Caco-2 (cell line): Measurements from ENCODE around the gene ZFYVE9. TPM values are rescaled to one million over a fixed set of nuclear protein-coding genes. Genes with fewer than 3 reads are reported as not detected.

Experiments used
- BruUV-seq: library from RNA; stranded (reverse); fragments of 400-500 nt; replicated peaks from 2 replicates; lab custom pipeline; 2021; lab: Mats Ljungman, UMichigan
- CTCF ChIA-PET: fragments of 300-600 bp; sonication (Branson Sonifier 250); formaldehyde crosslinking; loops from one replicate; lab custom pipeline; 2022; ENCODE audit warnings: antibody characterized with exemption; lab: Charles Lee
- POLR2A ChIA-PET: fragments of 300-600 bp; sonication (Branson Sonifier 250); formaldehyde crosslinking; loops from one replicate; lab custom pipeline; 2022; ENCODE audit warnings: antibody characterized with exemption; lab: Charles Lee
- DNase-seq, 2 experiments: peaks; one replicate each; pipeline versions ENCODE4 v3.0.0 to v3.0.0-alpha.2; 2020 to 2022
- H3K27me3 ChIP-seq: replicated peaks from 2 replicates; pipeline ENCODE4 v1.6.0; 2011; ENCODE audit warnings: low read length; ENCODE audit not compliant: control insufficient read depth, insufficient read depth
- H3K36me3 ChIP-seq: 2 replicates; pipeline ENCODE4 v1.5.1; 2011; ENCODE audit warnings: low read length; ENCODE audit not compliant: control insufficient read depth, insufficient read depth
- H3K4me1 ChIP-seq: fragments of 250-450 bp; sonication (Bioruptor Pico); 2 replicates; pipeline ENCODE4 v1.5.1; 2020; ENCODE audit warnings: mild to moderate bottlenecking
- H3K4me3 ChIP-seq: 2 replicates; pipeline ENCODE4 v1.5.1; 2011; ENCODE audit warnings: low read depth, mild to moderate bottlenecking, control low read depth, low read length
- H3K9me3 ChIP-seq: fragments of 250-450 bp; sonication (Bioruptor Pico); 2 replicates; pipeline ENCODE4 v1.5.1; 2020; ENCODE audit warnings: mild to moderate bottlenecking, moderate library complexity
- H3K27ac Mint-ChIP-seq: one replicate; pipeline ENCODE4 v1.8.0; 2022; ENCODE audit warnings: mixed read lengths; ENCODE audit not compliant: unreplicated experiment
- H3K27me3 Mint-ChIP-seq: one replicate; pipeline ENCODE4 v1.8.0; 2022; ENCODE audit warnings: mixed read lengths; ENCODE audit not compliant: insufficient read depth, unreplicated experiment
- H3K36me3 Mint-ChIP-seq: one replicate; pipeline ENCODE4 v1.8.0; 2022; ENCODE audit warnings: mild to moderate bottlenecking, mixed read lengths; ENCODE audit not compliant: insufficient read depth, unreplicated experiment
- H3K4me1 Mint-ChIP-seq: one replicate; pipeline ENCODE4 v1.8.0; 2022; ENCODE audit warnings: low read depth, mixed read lengths; ENCODE audit not compliant: unreplicated experiment
- H3K4me3 Mint-ChIP-seq: one replicate; pipeline ENCODE4 v1.8.0; 2022; ENCODE audit warnings: mild to moderate bottlenecking, moderate library complexity, mixed read lengths; ENCODE audit not compliant: unreplicated experiment
- H3K9me3 Mint-ChIP-seq: one replicate; pipeline ENCODE4 v1.8.0; 2022; ENCODE audit warnings: mixed read lengths; ENCODE audit not compliant: unreplicated experiment
- CTCF ChIP-seq, 2 experiments: fragments of 200-600 bp in 1 of 2; IDR thresholded peaks; 1 replicate in 1 of 2; 2 replicates in 1 of 2; pipeline versions ENCODE4 v1.5.1 to v1.8.0; 2011 to 2022; ENCODE audit warnings: antibody characterized with exemption in 1 of 2, control low read depth in 1 of 2, inconsistent platforms in 1 of 2, low read depth in 1 of 2, low read length in 1 of 2, mild to moderate bottlenecking in 1 of 2, moderate library complexity in 1 of 2; ENCODE audit not compliant: insufficient read depth in 1 of 2, severe bottlenecking in 1 of 2, unreplicated experiment in 1 of 2
- intact Hi-C: fragments of 100-400 bp; cut with micrococcal nuclease; formaldehyde crosslinking; loops from one replicate; pipeline ENCODE4 v1.10.0; 2022; ENCODE audit not compliant: unreplicated experiment
- total RNA-seq: library from RNA; stranded (reverse); gene quantifications from 2 replicates; pipeline ENCODE4 v1.2.3, GENCODE V29; 2022

Gene ZFYVE9
- total RNA-seq, 1 experiment from 2014 or later, result 18.4 TPM

DNA sequence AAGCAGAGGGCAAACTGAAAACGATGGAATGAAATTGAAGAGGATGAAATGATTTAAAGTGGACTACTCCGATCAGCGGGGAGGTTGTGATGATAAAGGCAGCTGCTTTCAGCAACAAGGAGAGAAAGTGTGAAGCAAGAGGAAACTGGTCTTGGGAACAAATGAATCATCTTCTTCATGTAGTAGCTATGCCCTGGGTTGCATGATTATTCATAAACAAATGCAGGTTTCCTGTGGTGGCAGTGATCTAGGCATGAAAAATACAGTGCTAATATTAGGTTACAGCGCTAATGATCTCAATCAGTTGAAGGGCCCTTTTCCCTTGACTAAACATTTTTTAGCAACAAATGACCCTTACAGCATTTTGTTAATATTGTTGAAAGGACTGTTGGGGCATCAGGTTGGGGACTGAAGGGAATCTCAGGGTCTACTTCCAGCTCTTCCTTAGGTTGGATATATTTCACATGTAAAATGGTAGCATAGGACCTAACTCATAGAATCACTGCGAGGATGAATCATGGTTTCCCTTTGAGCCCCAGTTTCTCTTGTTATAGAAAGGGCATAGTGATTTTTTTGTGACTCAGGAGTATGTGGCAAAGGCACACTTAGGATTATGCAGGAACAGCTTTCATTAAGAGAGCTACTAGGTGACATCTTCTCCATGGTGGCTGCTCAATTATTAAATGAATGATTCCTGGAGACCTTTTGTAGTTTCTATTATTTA lies 1.9 kb upstream of the ZFYVE9 start:
- ChIA-PET POLR2A (no interaction called here), CTCF (no interaction called here)
- H3K9me3 ChIP-seq, result no peaks in the 10 kb centered on the region
- peaks cover 9% of the 10 kb centered on the region for H3K4me1 ChIP-seq
- Mint-ChIP-seq H3K27me3 (no peaks in the 10 kb centered on the region), H3K9me3 (no peaks in the 10 kb centered on the region), H3K4me1 (peaks cover 14% of the 10 kb centered on the region), H3K27ac (no peak overlapping the region), H3K36me3 (peaks cover 7% of the 10 kb centered on the region), H3K4me3 (no peak overlapping the region)
- BruUV-seq, result no TSS peak
- no peak for TF ChIP-seq CTCF (IDR thresholded peaks at IDR 0.05; ENCODE audit: insufficient read depth in 1 of 2, low read depth in 1 of 2, low read length in 1 of 2, severe bottlenecking in 1 of 2, unreplicated experiment in 1 of 2)
- H3K4me3 ChIP-seq, result no peak overlapping the region
- no peaks in the 10 kb centered on the region for H3K27me3 ChIP-seq
- no peaks in the 10 kb centered on the region for H3K36me3 ChIP-seq
- DNase-seq, result no peak
- intact Hi-C loops, result loop anchor here (5.0 kb wide), 1 partner anchor 142 kb away; no protein-coding TSS in a partner anchor

- ChIA-PET POLR2A (no interaction called here), CTCF (no interaction called here)
- Mint-ChIP-seq H3K36me3 (peaks cover 7% of the 10 kb centered on the region), H3K27me3 (no peaks in the 10 kb centered on the region), H3K4me1 (peaks cover 14% of the 10 kb centered on the region), H3K27ac (peak overlapping the region; percentile 35), H3K9me3 (no peaks in the 10 kb centered on the region), H3K4me3 (peak overlapping the region; percentile 81)
- H3K36me3 ChIP-seq, result no peaks in the 10 kb centered on the region
- no peak for TF ChIP-seq CTCF (IDR thresholded peaks at IDR 0.05; ENCODE audit: insufficient read depth in 1 of 2, low read depth in 1 of 2, low read length in 1 of 2, severe bottlenecking in 1 of 2, unreplicated experiment in 1 of 2)
- H3K9me3 ChIP-seq, result no peaks in the 10 kb centered on the region
- H3K4me1 ChIP-seq, result peaks cover 9% of the 10 kb centered on the region
- no TSS peak for BruUV-seq
- DNase-seq, result no peak
- H3K27me3 ChIP-seq, result no peaks in the 10 kb centered on the region
- H3K4me3 ChIP-seq, result peak overlapping the region; percentile 88; the same call in 1 of the 2 replicates
- intact Hi-C loops, result loop anchor here (5.0 kb wide), 1 partner anchor 141 kb away; no protein-coding TSS in a partner anchor
Measured at GRCh38 chr1:52140633-52141512, 1.0 kb upstream of the ZFYVE9 start.
